Glomerular visceral epithelial cell (primary cell): ENCODE measurements around the gene ZIM2.
"Not testable (repeated sequence)": the region's sequence is repeated elsewhere in the genome, so short reads cannot be mapped to it uniquely, and the experiment has no call there.

Experiments
- DNase-seq: peaks from one replicate; pipeline ENCODE4 v3.0.0-alpha.2; 2016; ENCODE audit errors: extremely low spot score

Gene ZIM2

GRCh38 chr19:56840451-56841192, at the start of gene ZIM2, which contains the start of gene PEG3:
ZIM2 (minus strand) TSS chr19:56840726; CDS start chr19:56824277, 16,449 bp downstream.
PEG3 (minus strand) TSS chr19:56840726; CDS start chr19:56824655, 16,071 bp downstream.
- no peak for DNase-seq

- DNase-seq: no peak
Observed at GRCh38 chr19:56885173-56885985, 44.9 kb upstream of the ZIM2 start.

GRCh38 chr19:56884441-56884840, 43.9 kb upstream of the ZIM2 start:
- DNase-seq: no peak

GRCh38 chr19:56880592-56881190, 40.2 kb upstream of the ZIM2 start:
- DNase-seq: no peak

- no peak for DNase-seq
Observed at GRCh38 chr19:56877069-56877715, 36.7 kb upstream of the ZIM2 start.

GRCh38 chr19:56875717-56876116, 35.2 kb upstream of the ZIM2 start:
- no peak for DNase-seq

GRCh38 chr19:56874530-56874929, 34.0 kb upstream of the ZIM2 start:
- no peak for DNase-seq

GRCh38 chr19:56873493-56873892, 33.0 kb upstream of the ZIM2 start:
- DNase-seq: no peak

GRCh38 chr19:56869886-56870285, 29.4 kb upstream of the ZIM2 start:
- DNase-seq: no peak

GRCh38 chr19:56868446-56868845, 27.9 kb upstream of the ZIM2 start:
- DNase-seq: no peak

- DNase-seq: no peak
Observed at GRCh38 chr19:56866538-56866937, 26.0 kb upstream of the ZIM2 start.

GRCh38 chr19:56864443-56865125, 24.1 kb upstream of the ZIM2 start:
- DNase-seq: no peak

- no peak for DNase-seq
Observed at GRCh38 chr19:56862741-56863140, 22.2 kb upstream of the ZIM2 start.

GRCh38 chr19:56860409-56860808, 19.9 kb upstream of the ZIM2 start:
- not testable (repeated sequence) for DNase-seq

GRCh38 chr19:56858026-56858425, 17.5 kb upstream of the ZIM2 start:
- DNase-seq: no peak

- DNase-seq: no peak
Observed at GRCh38 chr19:56856822-56857221, 16.3 kb upstream of the ZIM2 start.

GRCh38 chr19:56852361-56852760, 11.8 kb upstream of the ZIM2 start:
- not testable (repeated sequence) for DNase-seq

- DNase-seq: no peak
Observed at GRCh38 chr19:56848166-56848565, 7.6 kb upstream of the ZIM2 start.

- no peak for DNase-seq
Observed at GRCh38 chr19:56842412-56842811, 1.9 kb upstream of the ZIM2 start.

GRCh38 chr19:56841193-56841543, 642 bp upstream of the ZIM2 start:
- DNase-seq: no peak

GRCh38 chr19:56839652-56840450, 675 bp downstream of the ZIM2 start:
- no peak for DNase-seq
